ENCODE results near the gene NACA2.

The NACA2 gene

GRCh38 chr17:61562287-61562686, 28.7 kb downstream of the NACA2 start:
- H3F3A ChIP-seq (ENCODE audit: low read depth), result no peaks in the 10 kb centered on the region
- no peaks in the 10 kb centered on the region for H3K27me3 ChIP-seq (ENCODE audit: insufficient read depth, low read length, poor library complexity, severe bottlenecking)
- no peaks in the 10 kb centered on the region for H3K79me2 ChIP-seq (ENCODE audit: insufficient read depth, low read length)
- no peak overlapping the region for H3K4me3 ChIP-seq (ENCODE audit: low read length, poor library complexity, severe bottlenecking)
- H3K9ac ChIP-seq (ENCODE audit: low read depth, low read length, poor library complexity, severe bottlenecking), result no peak overlapping the region
- no peak overlapping the region for H3K4me2 ChIP-seq (ENCODE audit: low read depth, low read length, poor library complexity, severe bottlenecking)
- H3K36me3 ChIP-seq (ENCODE audit: insufficient read depth, low read length), result no peaks in the 10 kb centered on the region
- peaks cover 12% of the 10 kb centered on the region for H3K4me1 ChIP-seq (ENCODE audit: insufficient read depth, low read length, poor library complexity, severe bottlenecking)
- H3K9me3 ChIP-seq (ENCODE audit: insufficient read depth, low read depth, low read length), result no peaks in the 10 kb centered on the region
- H2AFZ ChIP-seq (ENCODE audit: low read length), result no peak overlapping the region
- no peaks in the 10 kb centered on the region for H4K20me1 ChIP-seq (ENCODE audit: insufficient read depth, low read length, poor library complexity, severe bottlenecking)
- no peaks in the 10 kb centered on the region for H3K9me2 ChIP-seq (replicated peaks; ENCODE audit: low read depth, low read length)
- no peak for TF ChIP-seq CTCF (conservative IDR thresholded peaks at IDR 0.05; ENCODE audit: low read length)
- no peak for TF ChIP-seq EZH2phosphoT487 (IDR thresholded peaks at IDR 0.05; ENCODE audit: borderline replicate concordance)

GRCh38 chr17:61561354-61561753, 29.7 kb downstream of the NACA2 start:
- Histone ChIP-seq H3K4me3 (ENCODE audit: low read length, poor library complexity, severe bottlenecking) (no peak overlapping the region), H3K36me3 (ENCODE audit: insufficient read depth, low read length) (no peaks in the 10 kb centered on the region), H3K4me1 (ENCODE audit: insufficient read depth, low read length, poor library complexity, severe bottlenecking) (peaks cover 12% of the 10 kb centered on the region), H4K20me1 (ENCODE audit: insufficient read depth, low read length, poor library complexity, severe bottlenecking) (no peaks in the 10 kb centered on the region), H3K4me2 (ENCODE audit: low read depth, low read length, poor library complexity, severe bottlenecking) (no peak overlapping the region), H3K9ac (ENCODE audit: low read depth, low read length, poor library complexity, severe bottlenecking) (no peak overlapping the region), H3K9me3 (ENCODE audit: insufficient read depth, low read depth, low read length) (no peaks in the 10 kb centered on the region), H3K27me3 (ENCODE audit: insufficient read depth, low read length, poor library complexity, severe bottlenecking) (no peaks in the 10 kb centered on the region), H3K9me2 (replicated peaks; ENCODE audit: low read depth, low read length) (no peaks in the 10 kb centered on the region), H3F3A (ENCODE audit: low read depth) (no peaks in the 10 kb centered on the region), H2AFZ (ENCODE audit: low read length) (no peak overlapping the region), H3K79me2 (ENCODE audit: insufficient read depth, low read length) (no peaks in the 10 kb centered on the region)
- TF ChIP-seq EZH2phosphoT487 (IDR thresholded peaks at IDR 0.05; ENCODE audit: borderline replicate concordance), result no peak
- no peak for TF ChIP-seq CTCF (conservative IDR thresholded peaks at IDR 0.05; ENCODE audit: low read length)

- H3K4me1 ChIP-seq (ENCODE audit: insufficient read depth, low read length, poor library complexity, severe bottlenecking), result peaks cover 15% of the 10 kb centered on the region
- no peak overlapping the region for H3K9ac ChIP-seq (ENCODE audit: low read depth, low read length, poor library complexity, severe bottlenecking)
- H3K9me2 ChIP-seq (replicated peaks; ENCODE audit: low read depth, low read length), result no peaks in the 10 kb centered on the region
- no peaks in the 10 kb centered on the region for H3K79me2 ChIP-seq (ENCODE audit: insufficient read depth, low read length)
- no peaks in the 10 kb centered on the region for H3K9me3 ChIP-seq (ENCODE audit: insufficient read depth, low read depth, low read length)
- H4K20me1 ChIP-seq (ENCODE audit: insufficient read depth, low read length, poor library complexity, severe bottlenecking), result no peaks in the 10 kb centered on the region
- no peaks in the 10 kb centered on the region for H3K27me3 ChIP-seq (ENCODE audit: insufficient read depth, low read length, poor library complexity, severe bottlenecking)
- no peaks in the 10 kb centered on the region for H3K36me3 ChIP-seq (ENCODE audit: insufficient read depth, low read length)
- H3K4me3 ChIP-seq (ENCODE audit: low read length, poor library complexity, severe bottlenecking), result no peak overlapping the region
- no peak overlapping the region for H2AFZ ChIP-seq (ENCODE audit: low read length)
- H3F3A ChIP-seq (ENCODE audit: low read depth), result no peaks in the 10 kb centered on the region
- no peak for TF ChIP-seq EZH2phosphoT487 (IDR thresholded peaks at IDR 0.05; ENCODE audit: borderline replicate concordance)
- no peak for TF ChIP-seq CTCF (conservative IDR thresholded peaks at IDR 0.05; ENCODE audit: low read length)
- H3K4me2 ChIP-seq (ENCODE audit: low read depth, low read length, poor library complexity, severe bottlenecking), result no peak overlapping the region
Measured at GRCh38 chr17:61560071-61560470, 30.9 kb downstream of the NACA2 start.

All from Loucy (cell line).